Immature natural killer cell (primary cell): Measurements from ENCODE around the gene TMEM30A. TPM values are rescaled to one million over a fixed set of nuclear protein-coding genes. Genes with fewer than 3 reads are reported as not detected.

Source experiments
- polyA plus RNA-seq, 3 donors: library from polyadenylated mRNA; unstranded; fragments of 300-500 nt; fragmentation: Illumina TruSeq; gene quantifications; one replicate each; pipeline ENCODE4 v1.2.3, GENCODE V29; 2021

The TMEM30A gene
- polyA plus RNA-seq, 3 donors from 2014 or later, result 47.5 to 81.9 (median 56.0) TPM

Other genes starting within 250 kb of the TMEM30A start
- gene COL12A1, start 78.7 kb downstream of the TMEM30A start, polyA plus RNA-seq, result not detected
- gene COX7A2, start 41.0 kb downstream of the TMEM30A start, polyA plus RNA-seq, result 1,000 to 10,000 TPM in 1 of 3 donors, 100 to 1,000 TPM in 2; 732 to 1,349 (median 964) TPM
- not detected for gene FILIP1, start 209.0 kb upstream of the TMEM30A start, polyA plus RNA-seq